HG02642 (cell line): ENCODE results near the gene IFT81.
A peak's percentile ranks its signal among the peaks of the same experiment; 100 is the strongest.

Experiments used
- ATAC-seq: cut with Tn5 transposase; IDR thresholded peaks from one replicate; pipeline ENCODE4 v1.9.1; 2021; ENCODE audit warnings: mild to moderate bottlenecking; ENCODE audit not compliant: unreplicated experiment, poor library complexity

The IFT81 gene

DNA sequence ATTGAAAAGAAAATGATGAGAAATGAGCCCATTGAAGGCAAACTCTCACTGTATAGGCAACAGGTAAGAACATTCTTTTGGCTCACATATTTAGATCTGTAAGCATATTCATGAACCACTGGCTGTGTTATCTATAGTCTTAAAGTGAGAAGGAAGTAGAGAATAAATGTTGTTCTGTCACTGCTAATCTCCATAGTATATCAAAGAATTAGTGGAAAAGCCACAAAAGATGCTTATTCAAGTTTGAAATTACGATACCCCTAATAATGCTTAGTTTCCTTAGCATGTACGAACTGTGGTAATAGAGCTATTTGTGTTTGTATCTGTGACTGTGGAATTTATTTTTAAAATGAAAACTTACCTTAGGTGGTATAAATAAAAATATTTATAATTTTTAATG, 22.8 kb downstream of the IFT81 start:
- ATAC-seq: no peak

DNA sequence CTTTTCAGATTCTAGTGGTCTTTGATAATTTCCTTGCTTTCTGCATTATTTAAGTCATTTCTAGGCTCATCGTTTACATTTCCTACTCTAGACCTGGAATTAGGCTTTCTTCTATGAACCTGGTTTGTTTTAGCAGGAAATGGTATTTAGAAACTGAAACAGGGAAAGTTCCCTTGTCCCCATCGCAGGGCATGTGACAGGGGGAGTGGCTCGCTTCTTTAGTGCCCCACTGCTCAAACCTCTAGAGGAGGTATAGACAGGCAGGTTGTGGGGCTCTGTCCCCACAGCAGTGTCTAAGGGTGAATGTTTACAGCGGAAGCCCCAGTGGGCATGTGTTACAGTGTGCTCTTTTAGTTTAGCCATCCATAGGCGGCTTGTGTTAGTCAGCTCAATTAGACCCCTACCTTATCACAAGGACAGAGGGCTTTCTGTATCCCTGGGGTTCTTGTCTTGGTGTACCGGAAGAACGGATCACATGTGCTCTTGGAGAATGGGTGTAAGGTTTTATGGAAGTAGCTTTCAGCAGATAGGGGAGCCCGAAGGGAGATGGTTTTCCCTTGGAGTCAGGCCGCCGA, 25.0 kb downstream of the IFT81 start:
- no peak for ATAC-seq

DNA sequence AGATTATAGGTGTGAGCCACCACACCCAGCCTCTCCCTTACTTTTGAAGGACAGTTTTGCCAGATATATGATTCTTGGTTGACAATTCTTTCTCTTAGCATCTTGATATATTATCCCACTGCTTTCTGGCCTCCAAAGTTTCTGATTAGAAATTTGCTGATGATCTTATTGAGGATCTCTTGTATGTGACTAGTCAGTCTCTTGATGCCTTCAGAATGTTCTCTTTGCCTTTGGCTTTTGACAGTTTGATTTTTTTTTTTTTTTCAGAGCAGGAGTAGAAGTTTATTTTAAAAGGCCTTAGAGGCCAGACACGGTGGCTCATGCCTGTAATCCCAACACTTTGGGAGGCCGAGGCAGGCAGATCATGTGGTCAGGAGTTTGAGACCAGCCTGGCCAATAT, 32.6 kb downstream of the IFT81 start:
- no peak for ATAC-seq

DNA sequence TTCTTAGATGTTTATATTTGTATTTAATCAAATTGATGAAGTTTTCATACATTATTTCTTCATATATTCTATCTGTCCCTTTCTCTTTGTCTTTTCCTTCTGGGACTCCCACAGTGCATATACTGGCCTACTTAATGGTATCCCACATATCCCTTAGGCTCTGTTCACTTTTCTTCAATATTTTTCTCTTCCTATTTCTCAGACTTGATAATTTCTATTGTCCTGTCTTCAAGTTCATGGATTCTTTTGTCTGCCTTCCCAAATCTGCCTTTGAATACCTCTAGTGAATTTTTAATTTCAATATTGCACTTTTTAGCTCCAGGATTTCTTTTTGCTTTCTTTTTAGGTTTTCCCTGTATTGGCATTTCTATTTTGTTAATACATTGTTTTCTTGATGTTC, 33.4 kb downstream of the IFT81 start:
- ATAC-seq: no peak

DNA sequence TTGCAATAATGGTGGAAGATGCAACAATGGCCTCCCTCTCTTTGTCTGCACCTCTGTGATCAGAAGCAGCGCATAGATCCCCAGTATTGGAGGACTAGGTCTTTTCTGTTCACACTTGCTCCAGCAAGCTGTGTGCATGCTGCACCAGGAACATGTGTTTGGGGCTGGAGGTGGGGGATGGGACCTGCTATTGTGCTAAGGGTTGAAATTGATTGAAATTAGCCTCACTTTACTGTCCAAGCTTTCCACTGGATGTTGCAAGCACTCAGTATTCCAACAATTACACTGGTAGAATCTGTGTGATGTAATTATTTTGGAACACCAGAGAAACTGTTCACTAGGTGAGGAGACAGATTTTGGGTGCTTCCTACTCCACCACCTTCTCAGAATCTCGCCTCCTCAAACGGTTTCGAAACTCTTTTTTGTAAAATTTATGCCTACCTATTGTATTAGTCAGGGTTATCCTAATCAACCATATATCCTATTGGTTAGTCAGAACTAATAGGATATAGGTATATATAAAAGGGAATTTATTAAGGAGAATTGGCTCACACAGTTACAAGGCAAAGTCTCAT, 35.6 kb downstream of the IFT81 start:
- ATAC-seq: no peak

DNA sequence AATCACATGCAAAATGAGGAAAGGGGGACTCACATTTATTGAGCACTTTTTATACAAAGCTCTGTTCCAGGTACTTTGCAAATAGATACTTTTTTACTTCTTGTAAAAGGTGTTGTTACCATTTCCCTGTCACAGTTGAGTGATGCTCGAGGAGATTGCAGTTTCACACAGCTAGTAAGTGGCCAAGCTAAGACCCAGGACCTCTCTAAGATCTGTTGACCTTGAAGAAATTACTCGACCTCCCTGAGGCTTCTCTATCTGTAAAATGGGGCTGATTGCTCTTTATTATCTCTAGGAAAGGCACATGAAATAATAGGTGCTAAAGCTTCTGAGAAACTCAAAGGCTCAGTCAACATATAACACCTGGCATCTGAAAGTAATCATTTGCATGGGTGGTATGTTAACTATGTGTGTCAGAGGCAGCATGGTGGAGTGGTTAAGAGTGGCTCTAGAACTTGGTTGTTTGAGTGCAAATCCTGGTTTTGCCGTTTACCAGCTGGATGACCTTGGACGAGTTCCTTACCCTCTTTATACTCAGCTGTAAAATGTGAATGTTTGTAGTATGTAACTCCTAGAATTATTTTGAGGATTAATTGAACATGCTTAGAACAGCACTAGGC, 41.5 kb downstream of the IFT81 start:
- ATAC-seq: peak; percentile 83

DNA sequence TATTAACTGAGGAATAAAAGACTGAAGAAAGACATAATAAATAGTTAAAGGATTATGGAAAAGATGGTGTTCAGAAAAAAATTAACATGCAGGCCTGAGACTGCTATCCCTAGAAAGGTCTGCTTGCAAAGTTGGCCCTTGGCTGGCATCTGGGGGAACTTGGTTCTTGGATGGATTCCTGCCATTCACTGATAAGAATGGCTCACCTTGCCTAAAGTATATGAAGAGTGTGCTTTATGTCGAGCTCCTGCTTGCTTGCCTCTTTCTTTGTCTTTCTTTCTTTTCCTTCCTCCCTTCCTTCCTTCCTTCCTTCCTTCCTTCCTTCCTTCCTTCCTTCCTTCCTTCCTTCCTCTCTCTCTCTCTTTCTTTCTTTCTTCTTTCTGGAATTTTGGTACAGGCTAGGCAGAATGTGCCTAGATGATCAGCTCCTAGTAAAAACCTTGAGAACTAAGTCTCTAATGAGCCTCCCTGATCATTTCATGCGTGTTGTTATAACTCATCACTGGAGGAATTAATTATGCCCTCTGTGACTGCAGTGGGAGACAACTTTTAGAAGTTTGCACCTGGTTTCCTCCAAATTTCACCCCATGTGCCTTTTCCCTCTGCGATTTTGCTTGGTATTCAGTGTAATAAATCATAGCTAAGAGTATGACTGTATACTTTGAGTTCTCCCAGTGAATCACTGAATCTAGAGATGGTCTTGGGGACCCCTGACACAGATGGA, 44.7 kb downstream of the IFT81 start:
- no peak for ATAC-seq

DNA sequence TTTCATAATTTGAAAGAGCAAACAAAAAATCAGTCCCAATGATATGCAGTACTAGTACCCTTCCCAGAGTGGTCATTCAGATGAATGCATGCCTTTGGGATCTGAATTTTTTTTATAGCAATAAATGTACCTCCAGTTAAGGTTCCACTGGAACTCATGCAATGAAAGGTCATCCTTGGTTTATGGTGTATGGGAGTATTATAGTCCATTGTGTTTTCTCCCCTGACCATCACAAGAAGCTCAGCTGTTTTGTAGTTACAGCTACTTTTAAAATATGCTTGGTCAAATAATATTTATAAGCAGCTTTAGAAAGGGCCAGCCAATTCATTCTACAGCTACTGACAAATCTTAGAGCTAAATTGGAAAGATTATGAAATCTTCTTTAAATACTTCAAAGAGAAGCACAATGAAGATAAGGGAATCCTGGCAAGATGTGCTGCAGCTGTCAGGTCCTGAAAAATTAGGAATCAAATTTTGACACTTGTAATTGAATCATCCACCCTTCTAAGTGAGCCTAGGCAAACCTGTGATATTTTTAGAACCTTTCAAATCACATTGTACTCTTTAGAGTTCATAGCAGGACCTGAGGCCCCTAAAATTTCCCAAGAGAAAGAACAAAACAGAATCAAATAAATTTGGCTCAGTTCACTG, 46.5 kb downstream of the IFT81 start:
- no peak for ATAC-seq

DNA sequence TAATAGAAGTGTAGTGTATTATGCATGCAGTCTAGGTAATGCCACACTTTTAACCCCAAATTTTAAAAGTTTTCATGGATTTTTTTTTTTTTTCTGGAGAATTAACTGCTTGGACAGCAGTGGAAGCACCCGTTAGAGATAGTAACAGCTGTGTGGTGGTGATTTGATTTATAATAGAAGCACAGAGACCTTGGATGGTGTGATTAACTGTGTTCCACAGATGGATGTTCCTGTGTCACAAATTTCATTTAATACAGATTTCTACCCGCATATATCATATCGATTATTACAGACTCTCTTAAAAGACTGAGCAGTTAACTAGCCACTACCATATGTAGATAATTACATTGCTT, 47.0 kb downstream of the IFT81 start:
- ATAC-seq: no peak

DNA sequence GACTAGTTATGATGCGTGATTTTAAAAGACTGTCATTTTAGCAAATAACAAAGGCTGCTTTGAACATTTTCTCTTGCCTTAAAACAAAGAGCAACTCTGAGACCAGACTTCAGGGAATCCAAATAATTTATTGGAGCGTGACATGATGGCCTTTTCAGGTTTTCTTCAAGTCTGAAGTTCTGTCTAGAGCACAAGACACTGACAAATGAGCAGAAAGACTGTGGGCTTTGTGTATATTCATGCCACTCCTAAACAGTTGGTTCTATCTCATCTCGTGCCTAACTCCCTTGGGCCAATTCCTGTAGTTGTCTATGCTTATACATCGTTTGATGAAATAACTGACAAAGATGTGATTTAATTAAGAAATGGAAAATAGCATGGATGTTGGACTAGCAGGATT, 47.5 kb downstream of the IFT81 start:
- no peak for ATAC-seq

DNA sequence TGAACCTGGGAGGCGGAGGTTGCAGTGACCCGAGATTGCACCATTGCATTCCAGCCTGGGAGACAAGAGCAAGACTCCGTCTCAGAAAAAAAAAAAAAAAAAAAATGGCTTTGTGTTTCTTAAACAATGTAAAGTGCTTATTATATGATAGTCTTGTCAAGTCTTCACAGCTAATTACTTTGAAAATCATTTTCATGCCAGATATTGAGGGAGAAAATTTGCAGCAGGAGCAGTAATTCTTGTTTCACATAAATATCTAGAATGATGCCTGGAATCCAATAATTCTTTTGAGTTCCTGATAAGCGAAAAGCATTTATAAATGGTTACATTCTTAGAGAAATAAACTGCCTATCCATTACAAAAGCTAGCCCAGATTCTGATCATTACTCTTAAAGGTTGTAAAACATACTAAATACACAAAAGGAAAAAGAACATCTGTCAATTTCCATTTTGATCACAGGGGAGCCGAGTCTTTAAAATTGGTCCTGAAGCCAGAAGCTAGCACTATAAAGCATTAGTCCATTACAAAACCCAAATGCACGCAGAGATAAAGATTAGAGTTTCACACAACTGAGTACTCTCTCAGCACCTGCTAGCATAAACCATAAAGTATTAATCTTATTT, 50.3 kb downstream of the IFT81 start:
- ATAC-seq: no peak

DNA sequence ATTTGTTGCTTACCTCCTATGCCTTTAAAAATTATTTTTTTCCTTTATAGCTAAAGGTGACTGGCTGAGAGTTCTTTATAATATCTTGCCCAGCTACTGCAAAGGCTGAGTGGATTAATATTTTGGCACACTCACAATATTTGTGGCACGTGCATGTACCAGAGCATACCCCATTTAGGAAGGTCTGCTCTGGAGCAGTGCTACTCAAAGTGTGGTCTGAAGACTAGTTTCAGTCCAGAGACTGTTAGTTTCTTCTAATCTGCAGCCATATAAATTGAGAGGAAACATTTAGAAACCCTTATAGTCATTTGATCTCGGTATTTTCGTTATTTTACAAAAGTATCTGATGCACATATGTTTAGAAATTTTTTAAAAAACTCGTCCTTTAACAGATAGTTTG, 51.0 kb downstream of the IFT81 start:
- ATAC-seq: no peak

DNA sequence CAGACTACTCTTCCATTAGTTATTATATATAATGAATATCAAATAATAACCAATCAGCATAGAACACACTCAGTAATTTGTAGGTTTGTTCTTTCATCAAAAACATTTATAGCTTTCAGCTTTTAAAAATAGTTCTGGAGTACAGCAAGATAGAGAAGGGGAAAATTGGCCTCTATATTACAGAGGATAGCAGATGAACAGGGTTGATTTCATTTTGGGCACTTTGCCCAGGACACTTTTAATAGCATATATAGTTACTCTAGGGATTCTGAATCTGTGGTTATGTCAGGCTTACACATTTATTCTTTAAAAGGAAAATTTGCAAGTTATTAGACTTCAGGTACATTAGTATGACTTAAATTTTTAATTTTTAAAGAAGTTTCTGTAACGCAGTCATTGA, 52.6 kb downstream of the IFT81 start:
- ATAC-seq: no peak

DNA sequence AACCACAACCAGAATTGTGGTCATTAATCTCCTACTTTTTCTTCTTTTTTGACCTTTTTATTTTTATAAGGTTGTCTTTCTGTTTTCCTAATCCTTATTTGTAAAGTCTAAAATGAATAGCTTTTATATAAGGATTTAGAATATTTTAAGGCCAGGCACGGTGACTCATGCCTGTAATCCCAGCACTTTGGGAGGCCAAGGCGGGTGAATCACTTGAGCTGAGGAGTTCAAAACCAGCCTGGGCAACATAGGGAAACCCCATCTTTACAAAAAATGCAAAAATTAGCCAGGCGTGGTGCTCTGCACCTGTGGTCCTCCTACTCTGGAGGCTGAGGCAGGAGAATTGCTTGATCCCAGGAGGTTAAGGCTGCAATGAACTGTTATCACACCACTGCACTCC, 55.1 kb downstream of the IFT81 start:
- no peak for ATAC-seq

DNA sequence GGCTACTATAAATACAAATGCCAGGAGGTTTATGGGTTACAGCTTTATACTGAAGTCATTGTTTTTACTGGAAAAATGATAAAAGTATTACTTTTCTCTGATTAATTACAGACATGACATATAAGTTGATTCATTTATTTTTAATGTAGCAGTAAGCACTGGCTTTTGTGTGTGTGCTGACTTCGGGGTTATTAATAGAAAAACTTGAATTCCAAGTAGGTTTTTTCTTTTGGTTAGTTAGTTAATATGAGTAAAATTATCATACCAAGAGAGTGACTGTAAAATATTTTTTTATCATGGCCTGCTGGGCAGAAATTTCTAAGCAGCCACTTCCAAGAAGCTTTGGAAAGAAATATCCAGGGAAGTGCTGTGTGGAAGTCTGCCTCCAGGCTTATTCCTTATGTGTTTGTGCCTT, 56.4 kb downstream of the IFT81 start:
- no peak for ATAC-seq

DNA sequence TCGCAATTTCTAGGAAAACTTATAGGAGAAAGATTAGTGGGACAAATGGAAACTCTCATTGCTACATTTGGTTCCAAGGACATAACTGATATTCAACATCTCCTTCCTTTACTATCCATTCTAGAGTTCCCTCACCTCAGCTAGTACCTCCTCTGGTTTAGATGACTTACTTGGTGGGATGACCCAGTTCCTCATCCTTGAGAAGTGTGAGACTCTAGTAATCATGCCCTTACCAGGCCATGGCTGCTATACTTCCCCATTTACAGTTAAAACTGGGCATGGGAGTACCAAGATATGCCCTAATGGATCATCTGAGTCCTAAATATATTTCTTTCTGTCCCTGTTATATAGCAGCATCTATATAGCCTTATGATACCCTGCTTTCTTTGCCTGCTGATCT, 58.1 kb downstream of the IFT81 start:
- no peak for ATAC-seq

DNA sequence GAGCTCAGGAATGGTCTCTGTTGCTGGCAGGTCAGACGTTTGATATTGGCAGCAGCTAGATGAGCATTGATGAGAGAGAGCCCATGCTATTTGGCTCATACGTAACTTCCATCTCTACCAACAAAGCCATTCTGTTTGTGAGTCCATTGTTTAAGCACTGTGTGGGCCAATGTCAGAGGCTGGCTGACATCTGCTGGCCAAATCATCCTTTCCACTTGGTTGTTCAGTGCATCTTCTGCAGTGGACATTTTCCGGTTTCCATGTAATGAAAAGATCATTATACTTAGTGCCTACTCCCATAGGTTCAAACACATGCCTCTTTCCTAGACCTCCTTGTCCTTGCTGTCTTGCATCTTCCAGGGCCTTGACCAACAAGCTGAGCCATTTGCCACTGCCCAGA, 59.2 kb downstream of the IFT81 start:
- ATAC-seq: no peak

DNA sequence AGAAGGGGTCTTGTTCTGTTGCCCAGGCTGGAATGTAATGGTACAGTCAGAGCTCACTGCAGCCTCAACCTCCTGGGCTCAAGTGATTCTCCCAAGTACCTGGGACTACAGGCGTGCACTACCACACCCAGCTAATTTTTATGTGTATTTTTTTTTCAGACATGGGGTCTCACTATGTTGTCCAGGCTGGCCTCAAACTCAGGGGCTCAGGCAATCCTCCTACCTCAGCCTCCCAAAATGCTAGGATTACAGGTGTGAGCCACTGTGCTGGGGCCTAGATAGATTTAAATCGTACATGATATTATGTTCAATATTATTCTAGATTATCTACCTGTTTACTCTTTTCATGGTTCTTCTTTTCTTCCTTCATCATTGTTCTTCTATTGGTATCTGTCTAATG, 61.5 kb downstream of the IFT81 start:
- no peak for ATAC-seq

DNA sequence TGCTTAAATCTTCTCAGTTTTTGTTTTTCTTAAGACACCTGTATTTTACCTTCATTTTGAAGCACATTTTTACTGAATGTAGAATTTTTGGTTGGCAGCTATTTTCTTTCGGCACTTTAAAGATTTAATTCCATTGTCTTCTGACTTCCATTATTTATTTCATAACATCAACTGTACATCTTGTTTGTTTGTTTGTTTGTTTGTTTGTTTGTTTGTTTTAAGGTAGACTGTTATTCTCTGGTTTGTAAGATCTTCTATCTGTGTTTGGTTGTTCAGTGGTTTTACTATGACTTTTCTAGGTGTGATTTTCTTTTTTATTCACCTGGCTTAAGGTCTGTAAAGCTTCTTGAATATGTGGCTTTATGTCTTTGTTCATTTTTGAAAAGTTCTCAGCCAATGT, 61.9 kb downstream of the IFT81 start:
- no peak for ATAC-seq

DNA sequence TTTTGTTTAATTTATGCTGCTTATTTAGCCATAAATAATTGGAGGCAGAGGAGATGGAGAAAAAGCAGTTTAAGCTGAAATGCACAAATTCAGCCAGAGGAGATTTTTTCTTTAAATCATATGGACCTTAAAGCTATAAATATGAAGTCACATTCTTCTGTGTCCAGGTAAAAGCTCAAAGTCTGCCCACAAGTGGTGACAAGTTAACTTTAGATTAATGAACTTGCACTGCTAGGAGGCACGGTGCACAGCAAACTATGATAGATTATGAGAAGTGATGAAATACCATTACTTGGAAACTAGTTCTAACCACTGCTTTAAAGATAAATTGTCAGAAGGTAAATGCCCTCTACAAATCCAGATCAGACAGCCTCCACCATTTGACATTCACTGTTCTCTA, 69.0 kb downstream of the IFT81 start:
- no peak for ATAC-seq

DNA sequence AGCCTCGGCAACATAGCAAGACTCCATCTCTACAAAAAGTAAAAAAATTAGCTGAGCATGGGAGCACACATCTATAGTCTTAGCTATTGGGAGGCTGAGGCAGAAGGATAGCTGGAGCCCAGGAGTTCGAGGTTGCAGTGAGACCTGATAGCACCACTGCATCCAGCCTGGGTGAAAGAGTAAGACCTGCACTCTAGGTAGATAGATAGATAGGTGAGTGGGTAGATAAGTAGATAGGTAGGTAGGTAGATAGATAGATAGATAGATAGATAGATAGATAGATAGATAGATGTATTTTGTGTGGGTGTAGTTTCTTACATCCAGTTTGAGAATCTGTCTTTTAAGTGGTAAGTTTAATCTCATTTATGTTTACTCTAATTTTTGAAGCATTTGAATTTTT, 72.8 kb downstream of the IFT81 start:
- no peak for ATAC-seq
